ENCODE data around the gene MAP2K6. TPM values are rescaled to one million over a fixed set of nuclear protein-coding genes. Genes with fewer than 3 reads are reported as not detected.
A peak's percentile ranks its signal among the peaks of the same experiment; 100 is the strongest.

Gene MAP2K6
- polyA plus RNA-seq, 1 donor (not counting 4 experiments of a cell fraction or from before 2014, with no cell fraction given): 0.39 TPM

GRCh38 chr17:69492410-69493071, 78.0 kb downstream of the MAP2K6 start:
- no peak overlapping the region for H3K4me3 ChIP-seq (ENCODE audit: control insufficient read depth in 2 of 3, extremely low read depth in 1 of 3, insufficient read depth in 2 of 3, low read depth in 1 of 3, low read length in 3 of 3)
- dilution Hi-C loops (cut with MboI; ENCODE audit: extremely low pct_ligation_motif_present, low sequenced_read_pairs): no loop called here
- no peaks in the 10 kb centered on the region for H3K79me2 ChIP-seq (ENCODE audit: control insufficient read depth, insufficient read depth, low read length)
- no peak overlapping the region for H3K4me2 ChIP-seq (ENCODE audit: control insufficient read depth, extremely low read depth, insufficient read depth, low read depth, low read length)
- no peaks in the 10 kb centered on the region for H3K9me1 ChIP-seq (ENCODE audit: control insufficient read depth, extremely low read depth, insufficient read depth, low read length)
- no peaks in the 10 kb centered on the region for H4K20me1 ChIP-seq (ENCODE audit: control insufficient read depth, extremely low read depth, insufficient read depth, low read length)
- FAIRE-seq (peak; percentile 53), DNase-seq (ENCODE audit: low read depth, low spot score) (peak; percentile 13)
- H3K36me3 ChIP-seq (ENCODE audit: control insufficient read depth in 2 of 2, extremely low read depth in 1 of 2, insufficient read depth in 2 of 2, low read length in 2 of 2): no peaks in the 10 kb centered on the region
- no peak overlapping the region for H2AFZ ChIP-seq (ENCODE audit: control insufficient read depth, low read length)
- peak in 1 of 3 experiments; percentile 21 for TF ChIP-seq CTCF (optimal IDR thresholded peaks at IDR 0.05 in 1 of 3, IDR thresholded peaks at IDR 0.05 in 1 of 3, conservative IDR thresholded peaks at IDR 0.05 in 1 of 3; ENCODE audit: extremely low read depth in 1 of 3, insufficient read depth in 2 of 3, low read length in 3 of 3)
- TF ChIP-seq EZH2 (IDR thresholded peaks at IDR 0.05; ENCODE audit: low read length): no peak
- no peak overlapping the region for H3K9ac ChIP-seq (ENCODE audit: control insufficient read depth, extremely low read depth, insufficient read depth, low read length)
- no peaks in the 10 kb centered on the region for H3K9me3 ChIP-seq (ENCODE audit: control insufficient read depth, low read depth, low read length)
- H3K27ac ChIP-seq (ENCODE audit: control insufficient read depth, insufficient read depth, low read length): no peak overlapping the region
- no peaks in the 10 kb centered on the region for H3K27me3 ChIP-seq (ENCODE audit: control insufficient read depth, extremely low read depth, insufficient read depth, low read length)
- H3K4me1 ChIP-seq (ENCODE audit: control insufficient read depth, extremely low read depth, insufficient read depth, low read length): peaks cover 5% of the 10 kb centered on the region

- H2AFZ ChIP-seq (ENCODE audit: control insufficient read depth, low read length): no peak overlapping the region
- no peak for FAIRE-seq
- no peaks in the 10 kb centered on the region for H3K36me3 ChIP-seq (ENCODE audit: control insufficient read depth in 2 of 2, extremely low read depth in 1 of 2, insufficient read depth in 2 of 2, low read length in 2 of 2)
- TF ChIP-seq EZH2 (IDR thresholded peaks at IDR 0.05; ENCODE audit: low read length): no peak
- no peak for TF ChIP-seq CTCF (optimal IDR thresholded peaks at IDR 0.05 in 1 of 3, IDR thresholded peaks at IDR 0.05 in 1 of 3, conservative IDR thresholded peaks at IDR 0.05 in 1 of 3; ENCODE audit: extremely low read depth in 1 of 3, insufficient read depth in 2 of 3, low read length in 3 of 3)
- H4K20me1 ChIP-seq (ENCODE audit: control insufficient read depth, extremely low read depth, insufficient read depth, low read length): no peaks in the 10 kb centered on the region
- no peak overlapping the region for H3K4me2 ChIP-seq (ENCODE audit: control insufficient read depth, extremely low read depth, insufficient read depth, low read depth, low read length)
- no peak overlapping the region for H3K27ac ChIP-seq (ENCODE audit: control insufficient read depth, insufficient read depth, low read length)
- H3K9me3 ChIP-seq (ENCODE audit: control insufficient read depth, low read depth, low read length): no peaks in the 10 kb centered on the region
- dilution Hi-C loops (cut with MboI; ENCODE audit: extremely low pct_ligation_motif_present, low sequenced_read_pairs): no loop called here
- H3K4me1 ChIP-seq (ENCODE audit: control insufficient read depth, extremely low read depth, insufficient read depth, low read length): peaks cover 5% of the 10 kb centered on the region
- DNase-seq (ENCODE audit: low read depth, low spot score): no peak
- H3K79me2 ChIP-seq (ENCODE audit: control insufficient read depth, insufficient read depth, low read length): no peaks in the 10 kb centered on the region
- H3K9ac ChIP-seq (ENCODE audit: control insufficient read depth, extremely low read depth, insufficient read depth, low read length): no peak overlapping the region
- no peak overlapping the region for H3K4me3 ChIP-seq (ENCODE audit: control insufficient read depth in 2 of 3, extremely low read depth in 1 of 3, insufficient read depth in 2 of 3, low read depth in 1 of 3, low read length in 3 of 3)
- H3K9me1 ChIP-seq (ENCODE audit: control insufficient read depth, extremely low read depth, insufficient read depth, low read length): no peaks in the 10 kb centered on the region
- H3K27me3 ChIP-seq (ENCODE audit: control insufficient read depth, extremely low read depth, insufficient read depth, low read length): no peaks in the 10 kb centered on the region
Measured at GRCh38 chr17:69495787-69496186, 81.3 kb downstream of the MAP2K6 start.

All from keratinocyte (primary cell).